Hepatic stellate cell (primary cell): Measurements from ENCODE around the gene SPINK8.
"Not testable (repeated sequence)": the region's sequence is repeated elsewhere in the genome, so short reads cannot be mapped to it uniquely, and the experiment has no call there.

ENCODE experiments used
- DNase-seq: peaks from one replicate; pipeline ENCODE4 v3.0.0; 2011; ENCODE audit warnings: low spot score

SPINK8 gene

GRCh38 chr3:48331706-48332435, 1.6 kb downstream of the SPINK8 start:
- not testable (repeated sequence) for DNase-seq

- DNase-seq, result no peak
Observed at GRCh38 chr3:48320996-48321395, 12.5 kb downstream of the SPINK8 start.

GRCh38 chr3:48318713-48319468, 14.6 kb downstream of the SPINK8 start:
- no peak for DNase-seq

- no peak for DNase-seq
Observed at GRCh38 chr3:48314542-48314941, 18.9 kb downstream of the SPINK8 start.

- DNase-seq, result no peak
Observed at GRCh38 chr3:48306860-48307530, 26.5 kb downstream of the SPINK8 start.

- no peak for DNase-seq
Observed at GRCh38 chr3:48306290-48306689, 27.2 kb downstream of the SPINK8 start.

GRCh38 chr3:48305396-48305795, 28.1 kb downstream of the SPINK8 start:
- no peak for DNase-seq

GRCh38 chr3:48303021-48303420, 30.4 kb downstream of the SPINK8 start:
- DNase-seq, result no peak

- peak; percentile 16 for DNase-seq
Observed at GRCh38 chr3:48301800-48302166, 31.7 kb downstream of the SPINK8 start.

GRCh38 chr3:48301020-48301799, 32.3 kb downstream of the SPINK8 start, which contains the start of gene NME6:
Gene NME6, minus strand, starts transcription at chr3:48301367.
- DNase-seq, result peak; percentile 90

- DNase-seq, result no peak
Observed at GRCh38 chr3:48299746-48300712, 33.4 kb downstream of the SPINK8 start.

- DNase-seq, result no peak
Observed at GRCh38 chr3:48297111-48297810, 36.2 kb downstream of the SPINK8 start.

GRCh38 chr3:48296699-48297098, 36.8 kb downstream of the SPINK8 start:
- no peak for DNase-seq

GRCh38 chr3:48294611-48295263, 38.7 kb downstream of the SPINK8 start:
- no peak for DNase-seq

- DNase-seq, result no peak
Observed at GRCh38 chr3:48289659-48290058, 43.8 kb downstream of the SPINK8 start.

GRCh38 chr3:48287034-48287433, 46.4 kb downstream of the SPINK8 start:
- DNase-seq, result no peak

GRCh38 chr3:48286308-48286707, 47.2 kb downstream of the SPINK8 start:
- no peak for DNase-seq

- no peak for DNase-seq
Observed at GRCh38 chr3:48285675-48286074, 47.8 kb downstream of the SPINK8 start.

- DNase-seq, result no peak
Observed at GRCh38 chr3:48285132-48285531, 48.3 kb downstream of the SPINK8 start.

GRCh38 chr3:48280881-48281280, 52.6 kb downstream of the SPINK8 start:
- DNase-seq, result no peak
